ENCODE results near the gene WDR64. TPM values are rescaled to one million over a fixed set of nuclear protein-coding genes. Genes with fewer than 3 reads are reported as not detected.

WDR64 gene
- total RNA-seq, 1 donor from 2014 or later = not detected

DNA sequence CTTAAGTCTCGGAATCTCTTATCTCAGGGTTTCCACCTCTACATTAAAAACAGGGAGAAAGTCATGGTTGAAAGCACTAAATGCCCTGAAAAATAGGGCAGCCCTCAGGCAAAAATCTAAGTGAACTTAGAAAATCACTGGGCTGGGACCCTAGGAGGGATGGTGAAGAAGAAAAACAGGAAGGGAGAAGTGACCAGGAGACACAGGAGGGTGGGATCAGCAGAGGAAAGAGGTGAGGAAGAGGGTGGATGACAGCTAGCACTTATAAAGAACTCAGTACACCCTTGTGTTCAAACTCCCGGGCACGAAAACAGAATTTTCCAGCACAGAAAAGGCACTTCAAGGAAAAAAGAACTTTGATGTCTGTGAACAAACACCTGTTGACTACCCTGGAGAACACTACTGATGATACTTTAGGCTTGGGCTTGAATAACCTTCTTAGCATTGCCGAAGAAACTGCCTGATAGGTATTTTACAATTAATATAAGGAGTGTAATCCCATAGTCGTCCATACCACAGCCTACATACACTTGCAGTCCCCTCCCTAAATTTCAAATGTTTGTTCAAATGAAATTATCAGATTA lies 13.9 kb upstream of the WDR64 start:
- Histone ChIP-seq H3K36me3 (ENCODE audit: control insufficient read depth, insufficient read depth, low read length) (no peaks in the 10 kb centered on the region), H3K4me3 (ENCODE audit: low read depth, low read length) (peak overlapping the region; percentile 99), H3K27me3 (ENCODE audit: control insufficient read depth, insufficient read depth, low read length) (no peaks in the 10 kb centered on the region)
- no peak for DNase-seq (ENCODE audit: low read depth)
- no peak for TF ChIP-seq CTCF (IDR thresholded peaks at IDR 0.05; ENCODE audit: insufficient read depth, low read length, poor library complexity, severe bottlenecking)

DNA sequence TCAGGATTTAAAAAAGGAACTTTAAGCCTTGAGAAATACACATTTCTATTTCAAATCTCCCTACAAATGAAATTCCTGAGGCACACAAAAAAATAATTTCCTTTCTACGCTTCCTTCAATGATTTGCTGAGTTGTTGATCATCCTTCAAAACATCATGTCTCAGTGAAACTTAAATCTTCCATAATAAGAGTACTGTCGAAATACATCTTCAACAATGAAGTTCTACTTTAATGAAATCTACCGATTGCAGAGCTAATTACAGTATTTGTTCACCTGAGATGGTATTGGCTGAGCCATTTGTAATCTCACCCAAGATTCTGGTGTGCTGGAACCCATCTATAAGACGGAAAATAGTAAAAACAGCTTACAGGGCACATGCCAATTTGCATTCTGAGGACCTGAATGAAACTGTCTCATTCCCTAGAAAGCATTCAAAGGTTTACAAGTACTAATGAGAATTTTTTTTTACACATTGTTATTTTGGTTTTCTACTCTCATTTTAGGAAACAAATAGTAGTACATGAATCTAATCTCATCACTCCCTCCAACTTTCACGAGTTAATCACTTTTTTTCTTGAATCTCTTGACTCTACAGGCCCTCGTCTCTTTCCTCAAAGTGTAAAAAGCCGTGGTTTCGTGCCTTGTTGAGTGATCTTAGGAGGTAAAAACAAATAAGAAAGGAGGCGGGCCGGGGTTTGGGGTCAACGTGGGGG lies 13.0 kb upstream of the WDR64 start:
- TF ChIP-seq CTCF (IDR thresholded peaks at IDR 0.05; ENCODE audit: insufficient read depth, low read length, poor library complexity, severe bottlenecking) = no peak
- Histone ChIP-seq H3K27me3 (ENCODE audit: control insufficient read depth, insufficient read depth, low read length) (no peaks in the 10 kb centered on the region), H3K36me3 (ENCODE audit: control insufficient read depth, insufficient read depth, low read length) (no peaks in the 10 kb centered on the region), H3K4me3 (ENCODE audit: low read depth, low read length) (peak overlapping the region; percentile 99)
- DNase-seq (ENCODE audit: low read depth) = no peak

GRCh38 chr1:241639623-241640148 lies 12.4 kb upstream of the WDR64 start:
- Histone ChIP-seq H3K4me3 (ENCODE audit: low read depth, low read length) (peak overlapping the region; percentile 99), H3K36me3 (ENCODE audit: control insufficient read depth, insufficient read depth, low read length) (no peaks in the 10 kb centered on the region), H3K27me3 (ENCODE audit: control insufficient read depth, insufficient read depth, low read length) (no peaks in the 10 kb centered on the region)
- TF ChIP-seq CTCF (IDR thresholded peaks at IDR 0.05; ENCODE audit: insufficient read depth, low read length, poor library complexity, severe bottlenecking) = no peak
- DNase-seq (ENCODE audit: low read depth) = no peak

GRCh38 chr1:241640149-241640866 lies 11.8 kb upstream of the WDR64 start, which contains the start of the genes CHML and OPN3:
TSS of gene CHML (minus strand) at chr1:241640369. CDS start at chr1:241635766, 4,603 bp downstream.
TSS of gene OPN3 (minus strand) at chr1:241640369. CDS start at chr1:241640254, 115 bp downstream.
- peak; percentile 32 for DNase-seq (ENCODE audit: low read depth)
- Histone ChIP-seq H3K27me3 (ENCODE audit: control insufficient read depth, insufficient read depth, low read length) (no peaks in the 10 kb centered on the region), H3K36me3 (ENCODE audit: control insufficient read depth, insufficient read depth, low read length) (no peaks in the 10 kb centered on the region), H3K4me3 (ENCODE audit: low read depth, low read length) (peak within 1 kb of the TSS; percentile 99)
- TF ChIP-seq CTCF (IDR thresholded peaks at IDR 0.05; ENCODE audit: insufficient read depth, low read length, poor library complexity, severe bottlenecking) = no peak

GRCh38 chr1:241640867-241641622 lies 11.0 kb upstream of the WDR64 start:
- DNase-seq (ENCODE audit: low read depth) = no peak
- H3K4me3 ChIP-seq (ENCODE audit: low read depth, low read length) = peak overlapping the region; percentile 99
- no peak for TF ChIP-seq CTCF (IDR thresholded peaks at IDR 0.05; ENCODE audit: insufficient read depth, low read length, poor library complexity, severe bottlenecking)
- no peaks in the 10 kb centered on the region for H3K27me3 ChIP-seq (ENCODE audit: control insufficient read depth, insufficient read depth, low read length)
- no peaks in the 10 kb centered on the region for H3K36me3 ChIP-seq (ENCODE audit: control insufficient read depth, insufficient read depth, low read length)
